ENCODE results near the gene NLGN1. TPM values are rescaled to one million over a fixed set of nuclear protein-coding genes. Genes with fewer than 3 reads are reported as not detected.

NLGN1 gene
- total RNA-seq, 1 experiment from 2014 or later = 5.2 TPM

- no peak overlapping the region for H2BK120ac ChIP-seq (ENCODE audit: low read depth, low read length, poor library complexity, severe bottlenecking)
- Mint-ChIP-seq H3K27ac (no peak overlapping the region), H3K9me3 (no peaks in the 10 kb centered on the region), H3K36me3 (ENCODE audit: insufficient read depth in 1 of 3, low read depth in 3 of 3) (no peaks in the 10 kb centered on the region), H3K4me1 (peaks cover 4 to 6% of the 10 kb centered on the region in 2 experiments; a peak in 3 of 4 replicates), H3K27me3 (ENCODE audit: low read depth) (no peaks in the 10 kb centered on the region), H3K4me3 (no peak overlapping the region)
- no peak for TF ChIP-seq CTCF (conservative IDR thresholded peaks at IDR 0.05)
- H3K18ac ChIP-seq (ENCODE audit: insufficient read length, low read depth, low read length) = no peak overlapping the region
- no peaks in the 10 kb centered on the region for H3K79me2 ChIP-seq (ENCODE audit: insufficient read depth, low read length)
- no peak overlapping the region for H3K27ac ChIP-seq (ENCODE audit: insufficient read length, low read depth, low read length)
- H3K9me3 ChIP-seq (ENCODE audit: control insufficient read depth, low read depth, low read length) = no peaks in the 10 kb centered on the region
- H3K14ac ChIP-seq (ENCODE audit: insufficient read depth, low read length) = no peak overlapping the region
- no peak overlapping the region for H2BK15ac ChIP-seq (ENCODE audit: low read depth, low read length)
- WGBS (ENCODE audit: extremely low coverage, insufficient read length, low lambda C conversion rate) = no CpG with 5 or more reads among the region's 1 CpG
- no peak overlapping the region for H3K56ac ChIP-seq (ENCODE audit: insufficient read length, low read depth, low read length)
- H3K4me2 ChIP-seq (ENCODE audit: insufficient read depth, insufficient read length, low read length) = no peak overlapping the region
- H3K23me2 ChIP-seq (ENCODE audit: insufficient read length, low read depth, low read length, poor library complexity, severe bottlenecking) = no peaks in the 10 kb centered on the region
- no peaks in the 10 kb centered on the region for H4K20me1 ChIP-seq (ENCODE audit: control insufficient read depth, insufficient read depth, insufficient read length)
- no peak overlapping the region for H3K23ac ChIP-seq (ENCODE audit: insufficient read length, low read depth, low read length)
- no peak overlapping the region for H3K4ac ChIP-seq (ENCODE audit: low read depth, low read length)
- no peak overlapping the region for H2AFZ ChIP-seq (ENCODE audit: low read length)
- H3K4me1 ChIP-seq (ENCODE audit: insufficient read depth, low read length) = no peaks in the 10 kb centered on the region
- H3K79me1 ChIP-seq (ENCODE audit: insufficient read depth, low read depth, low read length, poor library complexity, severe bottlenecking) = no peaks in the 10 kb centered on the region
- no peak for DNase-seq
- no peak overlapping the region for H4K91ac ChIP-seq (ENCODE audit: insufficient read length, low read depth, low read length)
- no peak overlapping the region for H2AK5ac ChIP-seq (ENCODE audit: insufficient read length, low read length)
- H3K9ac ChIP-seq (ENCODE audit: extremely low read depth, insufficient read length, low read length) = no peak overlapping the region
- no peak overlapping the region for H2BK5ac ChIP-seq (ENCODE audit: insufficient read length, low read length)
- H3T11ph ChIP-seq (ENCODE audit: low read length) = no peak overlapping the region
- H3K27me3 ChIP-seq (ENCODE audit: insufficient read depth, low read length) = no peaks in the 10 kb centered on the region
- H4K5ac ChIP-seq (ENCODE audit: insufficient read length, low read depth, low read length) = no peak overlapping the region
- no peak overlapping the region for H4K8ac ChIP-seq (replicated peaks; ENCODE audit: insufficient read length, low read depth, low read length)
- no peak overlapping the region for H2BK20ac ChIP-seq (ENCODE audit: low read depth, low read length, poor library complexity, severe bottlenecking)
- H2BK12ac ChIP-seq (ENCODE audit: insufficient read length, low read depth, low read length) = no peak overlapping the region
Observed at GRCh38 chr3:173945806-173946205, 548.3 kb downstream of the NLGN1 start.

Data from H9 (cell line).